Measurements from ENCODE around the gene TMEM18.

Gene TMEM18

GRCh38 chr2:650343-651310 is 26.6 kb downstream of the TMEM18 start:
- H3K27me3 ChIP-seq: no peaks in the 10 kb centered on the region
- no peaks in the 10 kb centered on the region for H3K9me3 ChIP-seq
- H3K4me1 ChIP-seq: no peaks in the 10 kb centered on the region
- no peak overlapping the region for H3K4me3 ChIP-seq (ENCODE audit: low read depth, low read length)
- no peaks in the 10 kb centered on the region for H3K36me3 ChIP-seq
- no peak for DNase-seq
- TF ChIP-seq CTCF (IDR thresholded peaks at IDR 0.05; ENCODE audit: low read depth, low read length): no peak

- Histone ChIP-seq H3K4me1 (no peaks in the 10 kb centered on the region), H3K27me3 (no peaks in the 10 kb centered on the region), H3K9me3 (no peaks in the 10 kb centered on the region), H3K4me3 (ENCODE audit: low read depth, low read length) (no peak overlapping the region), H3K36me3 (no peaks in the 10 kb centered on the region)
- no peak for DNase-seq
- no peak for TF ChIP-seq CTCF (IDR thresholded peaks at IDR 0.05; ENCODE audit: low read depth, low read length)
Measured at GRCh38 chr2:649426-650342, 27.5 kb downstream of the TMEM18 start.

- no peaks in the 10 kb centered on the region for H3K27me3 ChIP-seq
- DNase-seq: no peak
Measured at GRCh38 chr2:648476-649424, 28.5 kb downstream of the TMEM18 start.

GRCh38 chr2:647691-648231 is 29.4 kb downstream of the TMEM18 start:
- H3K4me1 ChIP-seq: no peaks in the 10 kb centered on the region
- no peaks in the 10 kb centered on the region for H3K27me3 ChIP-seq
- no peak overlapping the region for H3K4me3 ChIP-seq (ENCODE audit: low read depth, low read length)
- no peak for TF ChIP-seq CTCF (IDR thresholded peaks at IDR 0.05; ENCODE audit: low read depth, low read length)
- DNase-seq: no peak
- H3K36me3 ChIP-seq: no peaks in the 10 kb centered on the region
- no peaks in the 10 kb centered on the region for H3K9me3 ChIP-seq

More at GRCh38 chr2:648476-649424, 28.5 kb downstream of the TMEM18 start:
- H3K4me3 ChIP-seq (ENCODE audit: low read depth, low read length): no peak overlapping the region
- TF ChIP-seq CTCF (IDR thresholded peaks at IDR 0.05; ENCODE audit: low read depth, low read length): no peak
- H3K9me3 ChIP-seq: no peaks in the 10 kb centered on the region
- H3K4me1 ChIP-seq: no peaks in the 10 kb centered on the region
- H3K36me3 ChIP-seq: no peaks in the 10 kb centered on the region

- Histone ChIP-seq H3K4me1 (no peaks in the 10 kb centered on the region), H3K36me3 (no peaks in the 10 kb centered on the region), H3K27me3 (no peaks in the 10 kb centered on the region), H3K4me3 (ENCODE audit: low read depth, low read length) (no peak overlapping the region), H3K9me3 (no peaks in the 10 kb centered on the region)
- TF ChIP-seq CTCF (IDR thresholded peaks at IDR 0.05; ENCODE audit: low read depth, low read length): no peak
- no peak for DNase-seq
Measured at GRCh38 chr2:647003-647560, 30.1 kb downstream of the TMEM18 start.
